Measurements from ENCODE around the gene MPRIP.

Gene MPRIP

DNA sequence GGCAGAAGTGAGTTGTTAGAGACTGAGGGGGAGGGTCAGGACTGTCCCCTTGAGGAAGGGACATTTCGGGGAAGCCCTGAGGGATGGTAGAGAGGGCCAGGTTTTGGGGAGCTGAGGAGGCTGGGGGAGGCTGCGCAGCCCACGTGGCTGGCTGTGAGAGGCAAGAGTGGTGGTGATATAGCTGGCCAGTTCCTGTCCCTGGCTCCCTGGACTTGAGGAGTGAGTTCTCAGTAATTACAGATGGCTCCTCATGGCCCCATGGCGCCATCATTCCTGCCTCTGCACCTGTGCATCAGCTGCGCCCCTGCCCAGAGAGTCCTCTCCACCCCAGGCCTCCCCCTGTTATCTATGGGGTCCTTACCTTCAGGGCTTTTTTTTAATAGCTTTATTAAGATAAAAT is 30.3 kb downstream of the MPRIP start:
- no peak for DNase-seq

DNA sequence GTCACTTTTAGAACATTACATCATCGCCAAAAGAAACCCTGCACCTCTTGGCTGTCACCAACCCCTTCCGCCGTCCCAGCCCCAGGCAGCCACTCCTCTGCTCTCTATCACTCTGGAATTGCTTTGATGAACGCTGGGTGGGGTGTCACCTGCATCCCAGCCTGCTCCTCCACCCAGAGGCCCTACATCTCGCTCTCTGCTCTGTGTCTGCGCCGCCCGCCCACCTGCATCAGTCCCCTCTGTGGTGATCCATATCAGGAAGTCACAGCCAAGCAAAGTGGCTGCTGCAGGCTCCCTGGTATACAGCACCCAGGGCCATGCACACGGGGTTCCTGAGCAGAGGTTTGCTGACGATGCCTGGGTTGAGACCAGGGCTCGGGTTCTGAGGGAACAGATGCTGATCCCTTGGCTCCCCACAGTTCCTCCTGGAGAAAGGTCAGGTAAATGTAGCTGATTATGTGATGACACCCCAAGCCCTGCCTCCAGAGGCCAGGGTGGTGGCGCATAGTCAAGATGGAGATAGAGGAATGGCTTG is 30.8 kb downstream of the MPRIP start:
- no peak for DNase-seq

DNA sequence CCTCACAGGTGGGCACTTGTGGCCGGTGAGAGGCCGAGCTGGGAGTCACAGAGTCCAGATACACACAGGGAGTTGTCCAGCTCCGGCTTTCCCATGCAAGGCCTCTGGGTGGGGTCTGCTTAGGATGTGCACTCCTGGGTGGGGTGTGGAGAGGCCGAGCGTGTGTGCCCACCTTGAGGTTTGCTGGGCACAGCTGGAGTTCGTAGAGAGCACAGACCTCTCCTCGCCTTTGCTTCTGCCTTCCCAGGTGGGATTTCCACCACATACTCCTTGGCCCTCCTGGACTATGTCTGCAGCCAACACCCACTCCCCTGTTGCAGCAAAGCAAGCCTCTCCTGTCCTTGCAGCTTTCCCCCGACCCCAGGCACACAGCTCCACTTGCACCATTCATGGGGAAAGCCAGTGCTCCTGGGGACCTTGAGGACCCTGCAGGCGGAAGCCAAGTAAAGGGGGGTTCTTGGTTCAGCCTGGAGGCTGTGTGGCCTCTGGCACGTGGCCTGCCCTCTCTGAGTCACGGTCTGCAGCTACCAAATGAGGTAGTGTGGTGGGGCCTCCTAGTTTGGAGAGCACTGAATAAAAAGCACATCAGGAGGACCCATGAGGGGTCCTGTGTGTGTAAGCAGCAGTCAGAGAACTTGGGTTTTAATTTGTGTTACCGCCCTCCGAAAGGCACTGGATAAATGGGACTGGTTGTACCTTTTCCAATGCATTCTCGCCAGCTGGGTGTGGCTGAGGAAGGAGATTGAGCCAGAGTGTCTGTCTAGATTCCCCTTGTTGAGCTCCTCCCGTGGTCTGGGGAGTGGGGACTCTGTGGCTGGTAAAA is 31.5 kb downstream of the MPRIP start:
- no peak for DNase-seq

DNA sequence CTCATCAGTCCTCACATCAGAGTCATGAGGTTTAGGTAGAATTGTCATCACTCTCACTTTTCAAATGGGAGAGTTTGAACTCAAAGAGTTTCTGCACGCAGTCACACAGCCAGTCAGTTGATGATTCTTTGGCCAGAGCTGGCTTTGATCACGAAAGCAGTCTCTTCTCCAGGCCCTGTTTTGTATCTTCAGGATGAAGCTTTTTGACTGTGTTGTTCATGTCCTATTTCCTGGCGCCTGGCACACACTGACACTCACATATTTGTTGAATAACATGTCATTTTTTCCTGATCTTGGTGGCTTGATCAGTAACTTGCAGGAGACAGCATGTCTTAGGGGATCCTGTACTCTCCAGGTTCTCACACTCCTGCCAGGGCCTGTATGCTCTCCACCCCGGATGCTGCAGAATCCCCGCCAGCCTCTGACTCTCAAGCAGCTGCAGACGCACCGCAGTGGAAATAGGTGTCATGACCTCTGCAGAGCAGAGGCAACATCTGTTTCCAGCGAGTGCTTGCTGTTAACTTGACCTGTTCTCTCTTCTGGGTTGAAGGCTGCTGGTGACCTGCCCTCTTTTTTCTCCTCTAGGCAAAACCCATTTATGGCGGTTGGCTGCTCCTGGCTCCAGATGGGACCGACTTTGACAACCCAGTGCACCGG is 33.0 kb downstream of the MPRIP start:
- DNase-seq = no peak

- no peak for DNase-seq
These were observed 33.8 kb downstream of the MPRIP start for GRCh38 chr17:17076066-17076465.

GRCh38 chr17:17077101-17077500 is 34.8 kb downstream of the MPRIP start:
- no peak for DNase-seq

DNA sequence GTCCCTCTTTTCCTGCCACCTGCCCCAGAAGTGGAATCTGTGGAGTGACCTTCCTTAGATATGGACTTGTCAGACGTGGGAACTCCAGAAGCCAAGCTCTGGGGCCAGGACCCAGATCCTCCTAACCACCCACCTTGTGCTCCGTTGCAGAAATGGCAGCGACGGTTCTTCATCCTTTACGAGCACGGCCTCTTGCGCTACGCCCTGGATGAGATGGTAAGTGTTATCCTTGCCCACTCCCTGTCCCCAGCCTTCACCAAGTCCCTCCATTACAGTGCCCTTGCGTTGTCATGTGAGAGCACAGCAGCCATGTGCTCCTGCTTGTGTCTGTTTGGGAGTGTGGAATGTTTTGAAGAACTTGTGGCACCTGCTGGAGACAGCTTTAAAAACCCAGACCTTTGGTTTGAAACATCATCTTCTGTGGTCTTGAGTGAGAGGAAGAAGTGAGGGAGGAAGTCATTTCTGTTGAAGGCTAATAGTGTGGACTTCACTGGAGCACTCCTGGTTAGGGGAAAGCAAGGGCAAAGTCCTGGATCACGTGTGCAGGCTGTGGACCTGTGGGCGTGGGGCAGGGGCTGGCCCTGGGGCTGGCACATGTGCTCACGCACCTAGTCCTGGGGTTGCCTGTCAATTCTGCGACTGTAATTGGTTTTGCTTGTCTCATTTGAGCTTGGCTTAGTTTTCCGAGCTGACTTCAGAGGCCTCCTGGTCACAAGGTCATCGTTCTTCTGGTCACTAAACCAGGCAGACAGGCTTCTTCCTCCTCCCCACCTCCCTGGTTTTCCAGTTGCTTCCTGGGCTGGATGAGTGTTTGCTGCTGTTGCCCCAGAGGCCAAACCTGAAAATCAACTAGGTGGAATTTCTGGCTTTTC is 35.8 kb downstream of the MPRIP start:
- no peak for DNase-seq

DNA sequence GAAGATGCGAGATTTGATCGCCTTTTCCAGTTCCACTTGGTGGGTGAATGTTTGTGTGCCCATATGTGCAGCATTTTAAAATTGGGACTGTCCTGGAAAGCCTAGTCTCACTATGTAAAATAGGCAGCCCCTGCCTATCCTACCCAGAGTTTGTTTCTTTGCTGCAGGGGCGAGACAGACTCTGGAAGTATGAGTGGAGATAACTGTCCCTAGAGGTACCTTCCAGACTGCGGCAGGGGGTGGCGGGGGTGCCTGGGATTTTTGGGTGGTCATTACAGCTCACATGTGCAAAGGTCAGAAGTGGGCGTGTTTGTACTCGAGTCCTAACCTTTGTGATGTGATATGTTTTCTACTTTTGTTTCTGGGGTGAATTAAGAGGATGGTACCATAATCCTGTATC is 36.6 kb downstream of the MPRIP start:
- no peak for DNase-seq

GRCh38 chr17:17079336-17079735 is 37.1 kb downstream of the MPRIP start:
- DNase-seq = no peak

DNA sequence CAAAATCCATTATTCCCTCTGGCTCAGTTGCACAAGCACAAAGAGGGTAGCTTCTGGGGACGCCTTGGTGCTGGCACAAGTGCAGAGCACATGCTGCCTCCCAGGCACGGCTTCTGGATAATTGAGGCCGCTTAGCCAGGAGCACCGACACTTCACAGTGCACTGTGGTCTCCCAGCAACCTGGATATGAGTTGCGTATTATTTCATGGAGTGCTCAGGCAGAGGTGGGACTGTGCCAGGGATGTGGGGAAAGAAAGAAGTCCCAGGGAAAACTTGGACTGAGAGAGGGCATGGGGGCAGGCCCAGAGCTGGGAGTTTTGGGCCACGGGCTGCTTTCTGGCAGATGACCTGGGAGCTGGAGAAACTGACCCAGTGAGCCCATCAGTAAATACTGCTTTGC is 37.5 kb downstream of the MPRIP start:
- DNase-seq = peak; percentile 56

- DNase-seq = no peak
These were observed 37.9 kb downstream of the MPRIP start for GRCh38 chr17:17080181-17080631.

DNA sequence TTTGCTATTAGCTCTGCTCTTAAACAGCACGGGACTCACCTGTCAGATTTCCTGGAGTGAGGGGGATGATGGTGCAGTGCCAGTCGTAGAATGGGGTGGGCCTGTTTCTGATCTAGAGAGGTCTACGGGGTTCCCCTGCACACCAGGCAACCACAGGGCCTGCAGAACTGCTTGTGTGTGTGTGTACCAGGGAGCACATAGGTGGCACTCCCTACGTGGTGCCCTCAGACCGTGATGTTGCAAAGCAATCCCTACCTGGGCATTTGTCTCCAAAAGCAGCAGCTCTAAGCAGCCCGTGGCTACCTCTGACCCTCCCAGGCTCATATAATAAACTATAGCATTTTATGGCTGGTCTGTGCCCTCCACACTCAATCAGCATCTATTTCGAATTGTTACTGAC is 38.5 kb downstream of the MPRIP start:
- no peak for DNase-seq

DNA sequence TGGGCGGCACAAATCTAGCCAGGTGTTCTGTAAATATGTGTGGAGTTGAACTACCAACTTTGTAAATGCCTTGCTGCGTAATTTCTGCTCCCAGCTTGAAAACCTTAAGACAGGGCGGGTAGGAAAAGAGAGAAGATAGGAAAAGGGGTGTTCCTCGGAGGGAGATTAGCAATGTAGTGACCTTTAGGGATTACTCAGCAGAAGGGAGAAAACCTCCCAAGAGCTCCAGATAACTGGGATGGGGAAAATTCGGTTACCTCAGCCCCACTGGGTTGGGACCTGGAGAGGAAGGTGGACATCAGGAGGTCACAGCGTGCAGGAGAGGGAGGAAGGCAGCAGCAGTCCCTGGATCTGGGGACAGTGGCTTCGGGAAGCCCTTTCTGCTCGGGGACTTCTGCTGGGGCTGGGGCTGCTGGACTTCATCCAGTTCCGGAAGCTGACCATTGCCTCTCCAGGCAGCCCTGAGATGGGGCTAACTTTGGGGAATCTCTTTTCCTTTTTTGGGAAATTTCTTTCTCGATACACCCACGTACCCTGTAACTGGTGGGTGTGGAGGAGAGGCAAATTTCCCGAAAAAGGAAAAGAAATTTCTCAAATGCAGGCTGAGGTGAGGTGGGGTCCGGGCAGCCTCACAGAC is 39.2 kb downstream of the MPRIP start:
- no peak for DNase-seq

- no peak for DNase-seq
These were observed 40.6 kb downstream of the MPRIP start for GRCh38 chr17:17082878-17083277.

DNA sequence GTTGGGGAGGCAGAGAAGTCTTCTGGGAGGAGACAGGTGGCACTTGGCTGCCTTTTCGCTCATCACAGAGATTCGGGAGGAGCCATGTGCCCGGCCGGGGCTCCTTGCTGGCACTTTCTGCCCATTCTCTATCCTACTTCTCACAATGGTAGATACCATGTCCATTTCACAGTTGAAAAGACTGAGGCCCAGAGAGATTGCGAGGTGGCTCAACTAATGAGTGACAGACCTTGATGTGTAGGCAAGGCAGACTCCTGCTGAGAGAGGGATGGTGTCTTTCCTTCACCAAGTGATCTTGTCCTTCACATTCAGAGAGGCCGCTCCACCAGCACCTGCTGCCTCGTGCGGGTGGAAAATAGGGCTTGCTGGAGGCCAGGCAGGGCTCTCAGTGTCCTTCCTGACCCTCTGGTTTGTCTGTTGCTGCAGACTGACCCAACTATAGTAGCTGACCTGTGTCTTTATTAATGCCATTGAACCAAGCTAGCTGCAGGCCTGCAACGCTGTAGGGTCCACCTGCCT is 42.1 kb downstream of the MPRIP start:
- DNase-seq = no peak

DNA sequence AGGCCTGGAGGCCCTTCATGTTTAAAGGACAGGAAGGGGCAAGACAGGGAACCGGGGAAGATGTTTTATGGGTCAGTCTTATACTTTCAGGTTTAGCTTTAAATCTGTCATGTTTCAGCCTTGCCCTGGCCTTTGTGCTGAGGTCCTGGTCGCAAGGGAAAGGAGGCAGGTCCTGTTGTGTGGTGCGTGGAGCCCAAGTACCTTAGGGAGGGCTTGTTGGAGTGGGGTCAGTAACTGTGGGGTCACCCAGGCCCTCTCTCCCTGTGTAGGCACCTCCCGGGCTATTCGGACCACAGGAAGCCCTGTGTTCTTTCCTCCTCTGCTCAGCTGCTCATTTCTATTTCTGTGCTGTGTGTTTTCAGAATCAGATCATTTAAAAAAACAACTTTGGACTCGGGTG is 42.7 kb downstream of the MPRIP start:
- DNase-seq = no peak

- no peak for DNase-seq
These were observed 44.3 kb downstream of the MPRIP start for GRCh38 chr17:17086585-17086984.

DNA sequence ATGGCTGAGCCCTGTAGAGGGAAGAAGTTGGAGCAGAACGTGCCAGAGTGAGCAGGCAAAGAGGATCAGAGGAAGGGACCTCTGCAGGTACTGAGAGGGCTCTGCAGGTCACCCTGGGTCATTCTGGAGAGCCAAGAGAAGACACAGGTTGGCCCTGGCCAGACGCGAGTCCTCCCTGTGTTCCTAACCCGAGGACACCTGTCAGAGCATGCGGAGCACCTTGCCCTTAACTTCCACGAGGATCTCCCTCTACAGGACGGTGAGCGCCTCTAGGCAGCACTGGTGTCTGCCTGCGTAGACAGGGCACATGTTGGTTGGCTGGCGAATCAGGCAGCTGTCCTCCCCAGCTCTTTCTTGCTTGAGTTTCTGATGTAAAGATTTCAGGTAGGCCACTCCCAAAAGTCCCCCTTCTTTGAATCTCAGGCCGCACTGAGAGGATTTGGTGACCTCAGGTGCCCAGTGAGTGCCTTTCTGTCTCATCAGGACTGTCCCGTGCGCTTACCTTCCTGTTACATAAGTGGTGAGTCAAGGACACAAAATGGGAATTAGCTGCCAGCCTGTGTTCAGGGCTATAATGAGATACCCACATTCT is 45.3 kb downstream of the MPRIP start:
- DNase-seq = no peak

- DNase-seq = no peak
These were observed 45.8 kb downstream of the MPRIP start for GRCh38 chr17:17088086-17088485.

GRCh38 chr17:17088541-17089525 is 46.6 kb downstream of the MPRIP start:
- DNase-seq = no peak

Data from midbrain (tissue), 1 donor.